ENCODE measurements around the gene SLC45A1.

The SLC45A1 gene

DNA sequence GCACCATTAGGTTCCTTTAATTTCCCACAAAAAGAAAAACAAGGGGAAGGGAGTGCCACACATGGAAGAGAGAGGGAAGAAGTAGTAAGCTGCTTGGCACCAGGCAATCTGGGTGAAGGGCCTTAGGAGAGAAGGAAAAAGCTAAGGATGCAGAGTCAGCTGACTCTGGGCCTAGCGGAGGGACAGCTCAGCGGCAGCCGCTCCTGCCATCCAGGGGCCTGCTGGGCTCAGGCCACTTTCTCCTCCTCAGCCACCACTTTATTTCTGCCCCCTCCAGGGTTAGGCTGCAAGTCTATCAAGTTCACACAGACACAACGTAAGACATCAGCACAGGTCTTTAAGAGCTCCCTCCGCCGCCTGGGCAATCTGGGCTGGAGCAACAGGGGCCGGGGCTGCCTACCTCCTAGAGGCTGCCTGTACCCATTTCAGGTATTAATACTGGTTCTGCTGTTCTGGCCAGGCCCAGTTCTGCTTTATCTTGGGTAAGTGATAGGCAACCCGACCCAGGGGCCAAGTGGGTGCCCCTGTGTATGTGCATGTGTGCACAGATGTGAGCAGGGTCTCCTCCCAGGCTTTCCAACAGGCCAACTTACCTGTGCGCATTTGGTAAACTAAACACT, 53.6 kb downstream of the SLC45A1 start:
- Histone ChIP-seq H3K79me2 (ENCODE audit: low read length) (peaks cover 4% of the 10 kb centered on the region), H2AFZ (ENCODE audit: low read depth, low read length) (no peak overlapping the region), H3K4me3 (ENCODE audit: low read length) (no peak overlapping the region), H4K20me1 (ENCODE audit: insufficient read depth, low read length) (peaks cover 3% of the 10 kb centered on the region; the same call in 1 of the 2 replicates), H3K27ac (ENCODE audit: low read length) (no peak overlapping the region), H3K27me3 (ENCODE audit: low read depth, low read length) (no peaks in the 10 kb centered on the region), H3K9me3 (ENCODE audit: insufficient read depth, low read length) (no peaks in the 10 kb centered on the region), H3K4me1 (ENCODE audit: low read length) (no peaks in the 10 kb centered on the region), H3K4me2 (ENCODE audit: low read length) (no peak overlapping the region), H3K9ac (ENCODE audit: low read length) (no peak overlapping the region), H3K36me3 (replicated peaks; ENCODE audit: low read depth, low read length) (no peaks in the 10 kb centered on the region)
- TF ChIP-seq, protein P1, sequence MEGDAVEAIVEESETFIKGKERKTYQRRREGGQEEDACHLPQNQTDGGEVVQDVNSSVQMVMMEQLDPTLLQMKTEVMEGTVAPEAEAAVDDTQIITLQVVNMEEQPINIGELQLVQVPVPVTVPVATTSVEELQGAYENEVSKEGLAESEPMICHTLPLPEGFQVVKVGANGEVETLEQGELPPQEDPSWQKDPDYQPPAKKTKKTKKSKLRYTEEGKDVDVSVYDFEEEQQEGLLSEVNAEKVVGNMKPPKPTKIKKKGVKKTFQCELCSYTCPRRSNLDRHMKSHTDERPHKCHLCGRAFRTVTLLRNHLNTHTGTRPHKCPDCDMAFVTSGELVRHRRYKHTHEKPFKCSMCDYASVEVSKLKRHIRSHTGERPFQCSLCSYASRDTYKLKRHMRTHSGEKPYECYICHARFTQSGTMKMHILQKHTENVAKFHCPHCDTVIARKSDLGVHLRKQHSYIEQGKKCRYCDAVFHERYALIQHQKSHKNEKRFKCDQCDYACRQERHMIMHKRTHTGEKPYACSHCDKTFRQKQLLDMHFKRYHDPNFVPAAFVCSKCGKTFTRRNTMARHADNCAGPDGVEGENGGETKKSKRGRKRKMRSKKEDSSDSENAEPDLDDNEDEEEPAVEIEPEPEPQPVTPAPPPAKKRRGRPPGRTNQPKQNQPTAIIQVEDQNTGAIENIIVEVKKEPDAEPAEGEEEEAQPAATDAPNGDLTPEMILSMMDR (IDR thresholded peaks at IDR 0.05; ENCODE audit: low read depth, low read length): no peak
- no peak for TF ChIP-seq EZH2phosphoT487 (IDR thresholded peaks at IDR 0.05; ENCODE audit: low read depth)

DNA sequence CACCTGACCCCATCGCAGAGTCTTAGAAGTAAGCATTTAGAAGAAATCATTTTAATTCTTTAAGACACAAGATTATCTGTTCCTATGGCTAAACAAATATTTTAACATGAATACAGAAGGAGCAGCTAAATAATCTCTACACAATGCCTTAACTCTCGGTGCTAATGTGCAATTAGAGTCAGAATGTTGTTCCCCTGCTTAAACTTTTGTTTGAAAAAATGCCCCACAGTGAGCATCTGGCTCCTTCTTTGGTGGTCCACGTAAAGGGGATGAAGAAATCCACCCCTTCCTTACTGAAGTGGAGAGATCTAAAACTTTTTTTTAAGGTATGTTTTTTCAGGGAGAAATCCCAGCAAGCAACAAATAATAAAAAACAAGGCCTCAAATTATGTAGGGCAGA, 55.2 kb downstream of the SLC45A1 start:
- Histone ChIP-seq H3K4me1 (ENCODE audit: low read length) (no peaks in the 10 kb centered on the region), H3K4me2 (ENCODE audit: low read length) (no peak overlapping the region), H3K4me3 (ENCODE audit: low read length) (no peak overlapping the region), H2AFZ (ENCODE audit: low read depth, low read length) (no peak overlapping the region), H3K79me2 (ENCODE audit: low read length) (peaks cover 4% of the 10 kb centered on the region; the same call in 1 of the 2 replicates), H3K27ac (ENCODE audit: low read length) (no peak overlapping the region), H3K27me3 (ENCODE audit: low read depth, low read length) (no peaks in the 10 kb centered on the region), H3K9me3 (ENCODE audit: insufficient read depth, low read length) (no peaks in the 10 kb centered on the region), H4K20me1 (ENCODE audit: insufficient read depth, low read length) (peaks cover 5% of the 10 kb centered on the region; the same call in 1 of the 2 replicates), H3K9ac (ENCODE audit: low read length) (no peak overlapping the region), H3K36me3 (replicated peaks; ENCODE audit: low read depth, low read length) (no peaks in the 10 kb centered on the region)
- TF ChIP-seq, protein P1 (IDR thresholded peaks at IDR 0.05; ENCODE audit: low read depth, low read length): no peak
- TF ChIP-seq EZH2phosphoT487 (IDR thresholded peaks at IDR 0.05; ENCODE audit: low read depth): no peak

DNA sequence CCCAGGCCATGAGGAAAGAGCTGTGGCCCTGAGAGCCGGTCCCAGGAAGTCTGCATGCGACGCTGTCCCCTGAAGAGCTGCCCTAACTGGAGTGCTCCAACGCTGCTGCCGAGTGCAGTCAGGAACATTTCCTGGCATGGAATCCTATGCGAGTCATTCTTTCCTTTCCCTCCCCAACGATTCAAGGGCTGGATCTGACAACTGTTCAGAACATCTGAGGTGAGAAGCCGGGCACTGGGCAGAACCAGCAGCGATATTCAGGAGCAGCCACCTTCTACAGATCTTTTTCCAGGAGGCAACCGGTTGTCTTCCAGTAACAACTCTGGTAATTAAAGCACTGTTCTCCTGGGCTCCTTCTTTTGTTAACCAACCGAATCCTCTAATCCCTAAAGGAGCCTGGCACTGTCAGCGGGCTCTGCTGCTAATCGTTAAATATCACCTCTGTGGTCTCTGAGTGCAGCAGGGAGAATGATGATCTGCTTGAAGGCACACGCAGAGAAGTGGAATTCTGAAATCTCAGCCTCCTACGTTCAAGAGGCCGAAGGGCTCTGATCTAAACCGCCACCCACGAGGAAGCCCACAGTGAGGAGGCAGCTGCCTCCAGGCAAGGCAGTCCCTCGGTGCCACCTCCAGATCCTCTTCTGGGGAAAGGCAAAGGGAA, 55.8 kb downstream of the SLC45A1 start:
- no peak overlapping the region for H3K9ac ChIP-seq (ENCODE audit: low read length)
- no peak overlapping the region for H2AFZ ChIP-seq (ENCODE audit: low read depth, low read length)
- H4K20me1 ChIP-seq (ENCODE audit: insufficient read depth, low read length): peaks cover 5% of the 10 kb centered on the region; the same call in 1 of the 2 replicates
- no peaks in the 10 kb centered on the region for H3K27me3 ChIP-seq (ENCODE audit: low read depth, low read length)
- no peak overlapping the region for H3K27ac ChIP-seq (ENCODE audit: low read length)
- no peak overlapping the region for H3K4me2 ChIP-seq (ENCODE audit: low read length)
- peaks cover 4% of the 10 kb centered on the region; the same call in 1 of the 2 replicates for H3K79me2 ChIP-seq (ENCODE audit: low read length)
- no peaks in the 10 kb centered on the region for H3K36me3 ChIP-seq (replicated peaks; ENCODE audit: low read depth, low read length)
- TF ChIP-seq, protein P1 (IDR thresholded peaks at IDR 0.05; ENCODE audit: low read depth, low read length): no peak
- no peak for TF ChIP-seq EZH2phosphoT487 (IDR thresholded peaks at IDR 0.05; ENCODE audit: low read depth)
- no peaks in the 10 kb centered on the region for H3K9me3 ChIP-seq (ENCODE audit: insufficient read depth, low read length)
- H3K4me3 ChIP-seq (ENCODE audit: low read length): no peak overlapping the region
- H3K4me1 ChIP-seq (ENCODE audit: low read length): no peaks in the 10 kb centered on the region

DNA sequence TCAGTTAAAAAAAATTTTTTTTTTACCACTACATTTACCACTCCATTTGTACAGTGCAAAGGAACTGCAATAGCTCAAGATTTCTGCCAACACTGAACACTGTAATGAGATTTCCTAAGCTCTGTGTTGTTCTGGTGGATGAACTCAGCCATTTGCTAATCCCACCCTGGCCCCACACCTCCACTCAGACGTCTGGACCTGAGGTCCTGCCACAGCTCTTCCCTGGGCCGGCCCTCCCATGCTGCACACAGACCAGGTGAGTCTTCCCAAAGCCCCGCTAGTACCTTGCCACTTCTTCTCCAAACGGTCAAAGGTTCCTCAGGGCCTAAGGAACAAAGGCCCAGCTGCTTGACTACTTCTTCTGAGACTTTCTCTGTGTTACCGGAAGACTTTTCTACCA, 56.4 kb downstream of the SLC45A1 start:
- Histone ChIP-seq H3K4me2 (ENCODE audit: low read length) (no peak overlapping the region), H3K27ac (ENCODE audit: low read length) (no peak overlapping the region), H3K79me2 (ENCODE audit: low read length) (peaks cover 4% of the 10 kb centered on the region; the same call in 1 of the 2 replicates), H3K27me3 (ENCODE audit: low read depth, low read length) (no peaks in the 10 kb centered on the region), H3K9me3 (ENCODE audit: insufficient read depth, low read length) (no peaks in the 10 kb centered on the region), H3K4me3 (ENCODE audit: low read length) (no peak overlapping the region), H2AFZ (ENCODE audit: low read depth, low read length) (no peak overlapping the region), H4K20me1 (ENCODE audit: insufficient read depth, low read length) (peaks cover 5% of the 10 kb centered on the region; the same call in 1 of the 2 replicates), H3K4me1 (ENCODE audit: low read length) (no peaks in the 10 kb centered on the region), H3K9ac (ENCODE audit: low read length) (no peak overlapping the region), H3K36me3 (replicated peaks; ENCODE audit: low read depth, low read length) (no peaks in the 10 kb centered on the region)
- TF ChIP-seq, protein P1 (IDR thresholded peaks at IDR 0.05; ENCODE audit: low read depth, low read length): no peak
- TF ChIP-seq EZH2phosphoT487 (IDR thresholded peaks at IDR 0.05; ENCODE audit: low read depth): no peak
